Neural cell (in vitro differentiated cells): ENCODE results near the gene STT3B. TPM values are rescaled to one million over a fixed set of nuclear protein-coding genes. Genes with fewer than 3 reads are reported as not detected.

Experiments
- H2AFZ ChIP-seq: fragments of 200-600, 300-800 bp; sonication (generic), shearing (Covaris generic); 2 replicates; pipeline ENCODE4 v1.6.0; 2014; ENCODE audit warnings: low read depth, mild to moderate bottlenecking, antibody characterized with exemption, low read length, moderate library complexity
- H3F3A ChIP-seq: fragments of 200-600 bp; shearing (Covaris generic); 2 replicates; pipeline ENCODE4 v1.6.1; 2016; ENCODE audit warnings: mild to moderate bottlenecking, moderate library complexity, mixed read lengths, antibody characterized with exemption, low read length; ENCODE audit not compliant: insufficient read depth, poor library complexity, severe bottlenecking
- H3K27ac ChIP-seq: fragments of 200-600, 300-800 bp; sonication (generic), shearing (Covaris generic); 2 replicates; pipeline ENCODE4 v1.5.1; 2014; ENCODE audit warnings: mild to moderate bottlenecking, low read length, moderate library complexity
- H3K27me3 ChIP-seq: fragments of 300-800, 200-600 bp; sonication (generic), shearing (Covaris generic); 2 replicates; pipeline ENCODE4 v1.6.0; 2014; ENCODE audit warnings: mild to moderate bottlenecking, low read depth, low read length, moderate library complexity; ENCODE audit not compliant: insufficient read depth
- H3K36me3 ChIP-seq: fragments of 300-800, 200-600 bp; sonication (generic), shearing (Covaris generic); 2 replicates; pipeline ENCODE4 v1.5.1; 2014; ENCODE audit warnings: mild to moderate bottlenecking, antibody characterized with exemption, low read length, moderate library complexity; ENCODE audit not compliant: insufficient read depth
- H3K4me2 ChIP-seq: fragments of 300-800, 200-600 bp; sonication (generic), shearing (Covaris generic); 2 replicates; pipeline ENCODE4 v1.6.0; 2014; ENCODE audit warnings: mild to moderate bottlenecking, low read length
- H3K4me3 ChIP-seq: fragments of 300-800, 200-600 bp; sonication (generic), shearing (Covaris generic); 2 replicates; pipeline ENCODE4 v1.5.1; 2014; ENCODE audit warnings: mild to moderate bottlenecking, low read length, moderate library complexity
- H3K79me2 ChIP-seq: fragments of 200-600 bp; shearing (Covaris generic); replicated peaks from 2 replicates; pipeline ENCODE4 v1.6.0; 2014; ENCODE audit warnings: mild to moderate bottlenecking, low read length, moderate library complexity; ENCODE audit not compliant: insufficient read depth
- H3K9ac ChIP-seq: fragments of 300-800, 200-600 bp; sonication (generic), shearing (Covaris generic); 2 replicates; pipeline ENCODE4 v1.6.1; 2016; ENCODE audit warnings: mild to moderate bottlenecking, low read length, mixed read lengths
- H3K9me2 ChIP-seq: fragments of 200-600 bp; shearing (Covaris generic); 2 replicates; pipeline ENCODE4 v1.6.1; 2016; ENCODE audit warnings: mild to moderate bottlenecking, low read length, mixed read lengths; ENCODE audit not compliant: insufficient read depth
- H3K9me3 ChIP-seq: fragments of 200-600, 300-800 bp; sonication (generic), shearing (Covaris generic); 2 replicates; pipeline ENCODE4 v1.6.1; 2016; ENCODE audit warnings: mild to moderate bottlenecking, mixed run types, low read length, moderate library complexity, mixed read lengths
- H4K20me1 ChIP-seq: fragments of 200-600 bp; shearing (Covaris generic); 2 replicates; pipeline ENCODE4 v1.6.1; 2016; ENCODE audit warnings: mild to moderate bottlenecking, mixed run types; ENCODE audit not compliant: insufficient read depth
- CTCF ChIP-seq: fragments of 450-650 bp; IDR thresholded peaks from 2 replicates; pipeline ENCODE4 v1.5.1; 2014; ENCODE audit warnings: antibody characterized with exemption, mild to moderate bottlenecking, moderate library complexity; ENCODE audit not compliant: poor library complexity, severe bottlenecking
- EP300 ChIP-seq: fragments of 450-650 bp; conservative IDR thresholded peaks from 2 replicates; pipeline ENCODE4 v1.6.1; 2014; ENCODE audit warnings: antibody characterized with exemption, mild to moderate bottlenecking, moderate library complexity; ENCODE audit not compliant: poor library complexity, severe bottlenecking
- EZH2 ChIP-seq: fragments of 200-600, 300-800 bp; shearing (Covaris generic), sonication (generic); IDR thresholded peaks from 2 replicates; pipeline ENCODE4 v1.6.1; 2014; ENCODE audit warnings: antibody characterized with exemption, low read length, borderline replicate concordance, mild to moderate bottlenecking; ENCODE audit not compliant: insufficient read depth, poor library complexity, severe bottlenecking
- MXI1 ChIP-seq: fragments of 450-650 bp; conservative IDR thresholded peaks from 2 replicates; pipeline ENCODE4 v1.6.1; 2014; ENCODE audit warnings: antibody characterized with exemption, mild to moderate bottlenecking; ENCODE audit not compliant: poor library complexity, severe bottlenecking
- POLR2AphosphoS5 ChIP-seq: IDR thresholded peaks from 2 replicates; pipeline ENCODE4 v1.6.1; 2012
- RAD21 ChIP-seq: fragments of 450-650 bp; conservative IDR thresholded peaks from 2 replicates; pipeline ENCODE4 v1.6.1; 2014; ENCODE audit warnings: antibody characterized with exemption, mild to moderate bottlenecking, moderate library complexity
- REST ChIP-seq: IDR thresholded peaks from 2 replicates; pipeline ENCODE4 v1.6.1; 2012; ENCODE audit warnings: borderline replicate concordance
- SMC3 ChIP-seq: fragments of 450-650 bp; conservative IDR thresholded peaks from 2 replicates; pipeline ENCODE4 v1.6.1; 2014; ENCODE audit warnings: antibody characterized with exemption, mild to moderate bottlenecking, moderate library complexity; ENCODE audit not compliant: poor library complexity
- TAF1 ChIP-seq: IDR thresholded peaks from 2 replicates; pipeline ENCODE4 v1.6.1; 2012; ENCODE audit warnings: low read depth
- polyA plus RNA-seq: library from polyadenylated mRNA; depleted of rRNA; stranded (reverse); fragments of >200 nt; gene quantifications from 2 replicates; pipeline ENCODE4 v1.2.3, GENCODE V29; 2014

STT3B gene
- polyA plus RNA-seq, 1 donor from 2014 or later, result 100 TPM

DNA sequence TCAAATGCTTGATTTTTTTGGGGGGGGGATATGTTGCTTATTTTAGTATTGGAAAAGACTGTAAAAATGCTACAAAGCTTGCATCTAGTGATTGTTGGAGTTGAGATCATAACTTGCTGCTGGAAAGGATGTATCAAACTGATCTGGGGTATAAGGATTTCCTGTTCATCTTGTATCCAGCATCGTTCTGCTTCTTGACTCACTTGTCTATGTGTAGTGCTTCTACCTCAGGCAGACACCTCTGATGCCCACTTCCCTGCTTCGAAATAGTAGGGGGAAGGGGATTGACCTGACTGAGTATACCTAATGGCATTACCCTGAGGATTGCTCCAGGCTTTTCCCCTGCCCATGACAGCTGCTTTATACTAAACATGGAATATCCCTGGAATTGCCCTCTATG is 42.7 kb downstream of the STT3B start:
- no peak overlapping the region for H3K9ac ChIP-seq
- no peaks in the 10 kb centered on the region for H3K9me2 ChIP-seq
- no peak for TF ChIP-seq REST
- no peak for TF ChIP-seq POLR2AphosphoS5
- no peak for TF ChIP-seq MXI1
- no peak for TF ChIP-seq EP300
- no peak for TF ChIP-seq SMC3
- TF ChIP-seq EZH2, result no peak
- TF ChIP-seq TAF1, result no peak
- TF ChIP-seq RAD21, result no peak
- no peak for TF ChIP-seq CTCF
- H3K79me2 ChIP-seq, result peaks cover 39% of the 10 kb centered on the region
- no peaks in the 10 kb centered on the region for H3K36me3 ChIP-seq
- H3K4me3 ChIP-seq, result no peak overlapping the region
- no peaks in the 10 kb centered on the region for H3K27me3 ChIP-seq
- no peaks in the 10 kb centered on the region for H3K9me3 ChIP-seq
- no peak overlapping the region for H3K27ac ChIP-seq
- H3K4me2 ChIP-seq, result no peak overlapping the region
- no peak overlapping the region for H2AFZ ChIP-seq
- H4K20me1 ChIP-seq, result no peaks in the 10 kb centered on the region
- no peaks in the 10 kb centered on the region for H3F3A ChIP-seq

DNA sequence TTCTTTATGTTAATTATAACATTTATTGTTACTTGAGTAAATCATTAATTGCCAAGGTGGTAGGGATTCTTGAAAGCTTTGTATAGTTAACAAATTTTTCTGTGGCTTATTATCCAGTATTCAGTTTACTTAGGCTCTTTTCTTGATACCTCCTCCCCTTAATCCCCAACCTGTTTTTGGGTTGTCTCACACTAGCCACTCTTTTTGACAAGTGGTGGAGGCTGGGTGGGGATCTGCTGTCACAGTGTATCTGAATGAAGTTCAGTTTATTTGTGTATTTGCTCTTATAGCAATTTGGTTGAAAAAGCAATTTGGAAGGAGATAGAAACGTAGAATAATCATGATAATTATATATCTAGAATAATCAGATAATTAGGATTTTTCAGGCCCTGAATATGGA is 43.8 kb downstream of the STT3B start:
- H3K4me3 ChIP-seq, result no peak overlapping the region
- H3K27ac ChIP-seq, result no peak overlapping the region
- no peaks in the 10 kb centered on the region for H3K36me3 ChIP-seq
- H3K9me3 ChIP-seq, result no peaks in the 10 kb centered on the region
- H3K9me2 ChIP-seq, result no peaks in the 10 kb centered on the region
- no peak overlapping the region for H3K9ac ChIP-seq
- TF ChIP-seq MXI1, result no peak
- TF ChIP-seq POLR2AphosphoS5, result no peak
- no peak for TF ChIP-seq TAF1
- TF ChIP-seq EZH2, result no peak
- no peak for TF ChIP-seq EP300
- TF ChIP-seq RAD21, result no peak
- TF ChIP-seq CTCF, result no peak
- TF ChIP-seq SMC3, result no peak
- TF ChIP-seq REST, result no peak
- peaks cover 39% of the 10 kb centered on the region for H3K79me2 ChIP-seq
- no peaks in the 10 kb centered on the region for H4K20me1 ChIP-seq
- H3K4me2 ChIP-seq, result no peak overlapping the region
- no peaks in the 10 kb centered on the region for H3F3A ChIP-seq
- H2AFZ ChIP-seq, result no peak overlapping the region
- no peaks in the 10 kb centered on the region for H3K27me3 ChIP-seq
